Stimulated activated CD4-positive, alpha-beta T cell treated with anti-CD3 and anti-CD28 coated beads, Interleukin-1b, Interleukin-23, amount 100 ng/mL, for 4 hours (primary cell): ENCODE results near the gene C7orf57.

Experiments used
- DNase-seq, 2 donors: peaks; one replicate each; pipeline ENCODE4 v3.0.0-alpha.2; 2020; ENCODE audit warnings: low read depth in 2 of 2

Gene C7orf57

GRCh38 chr7:48085433-48085791 is 50.1 kb downstream of the C7orf57 start:
- DNase-seq, result no peak

DNA sequence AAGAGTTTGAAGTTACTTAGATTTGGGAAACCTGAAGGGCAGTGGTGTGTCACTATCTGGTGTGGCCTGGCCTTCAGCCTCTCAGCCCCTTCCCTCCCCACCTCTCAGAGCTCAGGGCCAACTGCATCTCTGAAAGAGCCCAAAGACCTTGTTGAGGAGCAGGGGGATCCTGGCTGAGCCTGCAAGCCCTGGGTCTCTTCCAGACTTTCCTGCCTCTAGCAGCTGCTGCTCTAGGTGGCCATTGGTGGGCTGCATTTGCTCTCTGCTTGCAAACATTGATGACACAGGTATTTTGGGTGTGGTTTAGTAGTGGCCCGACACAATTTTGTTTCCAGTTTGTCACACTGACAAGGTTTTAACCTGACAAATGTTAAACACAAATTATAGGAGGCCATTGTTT is 50.6 kb downstream of the C7orf57 start:
- no peak for DNase-seq

GRCh38 chr7:48087349-48087748 is 52.0 kb downstream of the C7orf57 start:
- DNase-seq, result no peak

DNA sequence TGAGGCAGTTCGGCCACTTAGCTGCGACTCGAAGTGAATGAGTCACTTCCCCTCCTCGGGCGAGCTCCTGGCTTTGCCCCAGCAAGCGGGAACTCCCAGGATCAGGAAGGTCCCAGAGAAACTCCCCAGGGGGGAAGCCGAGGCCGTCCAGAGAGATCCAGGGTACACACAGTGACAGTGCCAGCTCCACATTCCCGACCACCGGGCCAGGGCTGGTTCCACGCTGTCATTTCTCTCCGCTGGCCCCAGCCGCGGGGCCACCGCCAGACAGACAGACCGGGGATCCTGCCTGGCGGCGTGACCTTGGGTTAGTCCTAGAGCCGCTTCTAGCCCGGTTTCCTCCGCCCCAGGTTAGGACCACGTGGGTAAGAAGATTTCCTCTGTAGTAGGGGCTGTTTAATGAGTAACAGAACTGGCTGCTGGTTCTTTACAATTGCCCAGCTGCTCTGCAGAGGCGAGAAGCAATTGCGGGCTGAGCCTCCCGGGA is 53.3 kb downstream of the C7orf57 start:
- DNase-seq, result no peak

DNA sequence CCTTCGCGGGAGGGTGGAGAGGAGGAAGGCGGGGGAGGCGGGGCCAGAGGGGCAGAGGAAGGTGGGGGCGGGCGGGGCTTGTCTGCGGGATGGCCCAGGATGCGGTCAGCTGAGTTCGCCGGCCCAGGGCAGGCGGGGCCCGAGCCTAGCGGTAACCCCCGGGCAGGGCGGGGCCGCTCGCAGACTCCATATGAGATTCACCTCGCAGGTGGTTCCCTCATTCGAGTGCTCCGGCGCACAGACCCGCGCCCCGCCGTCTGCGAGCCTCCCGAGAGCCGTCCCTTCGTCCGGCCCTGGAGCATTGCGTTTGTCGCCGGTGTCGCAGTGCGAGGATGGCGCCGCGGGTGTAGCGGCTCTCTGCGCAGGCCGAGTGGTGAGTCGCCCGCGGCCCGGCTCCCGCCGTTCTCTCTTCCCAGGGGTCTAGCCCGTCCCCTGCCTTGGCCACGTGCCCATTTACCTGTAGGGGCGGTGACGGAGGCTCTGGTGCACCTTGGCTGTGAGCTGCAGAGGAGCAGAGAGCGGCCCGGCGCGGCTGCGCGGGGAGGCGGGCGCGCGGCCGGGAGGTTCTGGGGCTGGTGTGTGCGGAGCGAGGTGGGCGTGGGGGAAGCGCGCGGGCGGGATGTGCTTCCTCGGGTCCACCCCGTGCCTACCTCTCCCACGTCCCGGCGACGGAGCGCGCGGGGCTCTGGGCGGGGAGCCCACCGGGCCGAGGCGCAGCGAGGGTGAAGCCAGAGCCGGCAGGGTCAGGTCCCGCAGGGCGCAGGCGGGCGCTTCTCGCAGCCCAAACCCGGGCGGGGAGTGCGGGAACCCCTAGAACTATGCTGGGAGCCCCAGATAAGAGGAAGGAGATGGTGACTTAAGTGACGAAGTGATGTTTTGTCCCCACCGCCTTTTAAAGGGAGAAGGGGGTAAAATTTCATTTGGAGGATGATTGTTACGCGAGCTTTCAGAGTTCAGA is 54.0 kb downstream of the C7orf57 start, which contains the start of gene UPP1:
UPP1 (plus strand) TSS at position 220 of the 958 bp plus-strand sequence. CDS start 5,519 bp downstream, outside the sequence.
- peak; percentile 75 to 79 for DNase-seq

DNA sequence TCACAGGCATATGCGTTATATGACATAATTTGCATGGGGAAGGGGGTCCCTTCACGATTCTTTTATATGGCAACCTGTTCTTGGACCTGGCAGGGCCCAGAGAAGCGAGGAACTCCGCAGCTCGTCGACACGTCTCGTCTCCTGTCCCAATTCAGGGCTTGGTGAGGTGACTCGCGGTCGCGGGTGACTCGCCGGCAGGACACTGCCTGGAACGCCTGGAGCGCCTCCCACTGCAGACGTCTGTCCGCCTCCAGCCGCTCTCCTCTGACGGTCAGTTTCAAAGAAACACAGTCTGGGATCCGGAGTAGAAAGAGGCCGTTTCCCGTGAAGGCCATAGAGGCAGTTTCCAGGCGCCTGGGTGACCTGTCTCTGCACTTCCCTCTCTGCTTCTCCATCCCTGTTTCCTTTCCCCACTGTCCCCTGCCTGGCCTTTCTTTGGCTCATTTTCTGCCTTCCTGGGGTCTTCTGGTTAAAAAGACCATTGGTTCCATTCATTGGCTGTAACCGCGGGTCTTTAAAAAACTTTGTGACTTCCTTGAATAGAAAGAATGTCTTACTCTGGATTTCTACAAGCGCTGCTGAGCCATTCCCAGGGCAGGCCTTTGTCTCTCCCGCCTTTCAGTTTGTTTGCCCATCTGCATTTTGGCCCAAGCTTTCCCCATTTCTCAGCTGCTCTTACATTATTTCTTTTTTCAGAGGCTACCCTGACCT is 54.9 kb downstream of the C7orf57 start:
- DNase-seq, result no peak

DNA sequence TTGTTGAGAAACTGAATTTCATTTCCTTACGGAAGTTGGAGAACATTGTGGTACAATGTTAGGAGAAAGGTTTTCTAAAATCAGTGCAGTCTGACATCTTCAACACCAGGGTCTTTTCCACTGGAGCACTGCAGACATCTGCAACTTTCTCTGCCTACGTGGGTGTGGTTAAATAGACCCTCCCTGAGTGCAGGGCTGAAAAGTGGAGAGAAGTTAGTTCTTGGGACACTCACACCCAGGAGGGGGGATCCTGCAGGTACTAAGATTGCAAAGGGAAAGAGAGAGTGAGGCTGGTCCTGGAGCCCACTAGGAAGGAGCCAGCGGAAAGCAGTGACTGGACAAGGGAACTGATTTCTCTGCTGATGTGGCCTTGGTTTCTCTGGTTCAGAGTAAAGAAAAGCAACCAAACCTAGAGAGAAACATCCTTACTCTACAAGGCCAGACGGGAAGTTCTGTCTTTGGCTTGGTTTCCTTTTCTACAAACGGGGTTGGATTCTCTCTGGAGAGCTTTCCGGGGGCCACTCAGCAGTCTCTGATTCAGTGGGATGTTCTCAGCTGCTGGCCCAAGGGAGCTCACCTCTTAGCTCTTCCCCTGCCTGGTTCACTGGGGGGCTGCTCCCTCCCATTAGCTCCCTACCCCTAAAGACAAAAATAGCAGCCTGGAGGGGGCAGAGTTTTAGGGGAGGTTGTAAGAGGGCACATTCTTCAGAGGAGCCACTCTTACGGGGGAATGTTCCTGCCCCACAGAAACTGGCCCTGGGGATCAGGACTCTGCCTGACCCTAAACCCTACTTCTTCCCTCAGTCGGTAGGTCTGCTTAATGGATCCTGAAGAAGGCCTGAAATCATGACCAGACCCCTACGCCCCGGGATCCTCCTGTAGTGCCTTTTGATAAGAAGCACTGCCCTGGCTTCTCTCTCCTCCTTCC is 56.4 kb downstream of the C7orf57 start:
- DNase-seq, result no peak

DNA sequence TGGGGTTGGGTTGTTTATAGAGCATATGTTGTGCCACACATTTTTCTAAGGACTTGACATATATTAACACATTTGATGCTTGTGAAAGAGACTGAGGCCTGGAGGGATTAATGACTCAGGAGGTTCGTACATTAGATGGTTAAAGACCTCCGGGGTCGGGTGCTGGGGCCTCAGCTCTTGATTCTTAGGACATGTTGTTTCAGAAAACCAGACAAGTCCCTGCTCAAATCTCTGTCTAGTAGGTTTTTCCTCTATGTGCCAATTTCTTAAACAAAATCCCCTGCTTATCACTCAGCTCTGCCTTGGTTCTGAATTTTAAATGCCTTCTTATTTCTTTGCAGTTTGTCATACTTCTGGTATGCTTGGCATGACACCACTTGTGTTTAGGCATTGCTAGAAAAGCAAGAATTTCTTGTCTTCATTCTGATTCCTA is 59.5 kb downstream of the C7orf57 start:
- no peak for DNase-seq

- no peak for DNase-seq
These were observed 60.9 kb downstream of the C7orf57 start for GRCh38 chr7:48096273-48096672.

DNA sequence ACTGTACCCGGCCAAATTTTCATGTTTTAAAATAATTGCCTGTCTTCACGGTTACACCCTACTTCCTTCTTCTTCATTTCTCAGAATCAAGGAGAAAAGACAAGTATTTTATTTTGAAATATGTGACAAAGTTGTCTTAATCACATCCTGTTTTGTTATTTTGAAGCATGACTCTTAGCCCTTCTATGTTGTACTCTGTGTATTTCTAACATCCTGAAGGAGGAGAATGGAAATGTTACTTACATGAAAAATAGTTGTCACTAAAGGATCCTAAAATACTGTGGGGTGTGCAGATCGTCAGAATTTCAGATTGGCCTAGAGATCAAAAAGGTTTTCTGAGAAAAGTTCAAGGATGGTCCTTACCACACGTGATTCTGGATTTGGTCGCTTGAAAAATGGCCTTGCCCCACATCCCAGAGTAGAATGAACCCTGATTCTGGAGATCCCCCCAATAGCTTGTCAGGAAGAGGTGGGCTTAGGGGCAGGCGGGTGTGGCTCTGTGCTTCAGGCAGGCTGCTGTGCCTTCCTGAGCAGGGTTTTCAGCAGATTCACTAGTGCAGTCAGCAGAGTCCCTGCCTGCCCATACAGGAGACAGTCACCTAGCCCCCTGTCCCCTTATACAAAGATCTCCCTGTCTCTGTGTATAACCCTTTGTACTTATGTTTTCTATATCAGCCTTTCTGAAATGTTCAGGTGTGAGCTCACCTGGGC is 62.3 kb downstream of the C7orf57 start:
- DNase-seq, result no peak

GRCh38 chr7:48098846-48099245 is 63.5 kb downstream of the C7orf57 start:
- no peak for DNase-seq

- DNase-seq, result no peak
These were observed 64.4 kb downstream of the C7orf57 start for GRCh38 chr7:48099781-48100180.

DNA sequence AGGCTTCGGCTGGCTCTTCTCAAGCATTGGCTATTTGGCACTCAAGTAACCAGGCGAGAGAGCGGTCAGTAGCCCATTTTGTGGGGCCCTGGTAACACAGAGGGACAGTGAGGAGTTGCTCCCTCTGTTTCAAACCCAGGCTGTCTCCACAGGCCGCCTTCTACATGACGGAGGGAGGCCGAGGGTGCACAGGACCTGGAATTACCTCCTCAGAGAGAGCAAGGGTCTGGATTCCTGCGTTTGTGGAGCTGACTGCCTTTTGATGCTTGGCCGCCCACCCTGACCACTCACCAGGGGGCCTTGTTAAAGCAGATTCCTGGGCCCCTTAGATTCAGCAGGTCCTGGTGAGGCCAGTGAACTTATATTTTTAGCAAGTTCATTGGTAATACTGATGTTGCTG is 66.0 kb downstream of the C7orf57 start:
- DNase-seq, result no peak

DNA sequence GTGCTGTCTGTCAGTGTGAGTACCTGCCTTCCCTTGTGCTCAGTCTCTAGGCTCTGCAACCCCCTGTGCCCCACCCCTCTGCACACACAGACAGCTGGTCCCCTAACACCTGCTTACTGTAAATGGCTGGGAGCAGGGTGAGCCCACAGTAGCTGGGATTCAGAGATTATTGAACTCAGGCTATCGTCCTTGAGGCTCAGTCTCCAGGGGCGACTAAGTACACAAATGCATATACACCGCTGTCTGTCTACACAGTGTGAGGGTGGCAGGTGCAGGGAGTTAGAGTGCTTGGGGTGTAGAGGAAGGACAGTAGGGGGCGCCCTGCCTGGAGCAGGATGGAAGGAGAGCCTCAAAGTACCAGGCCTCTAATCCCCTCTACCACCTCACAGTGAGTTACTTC is 66.6 kb downstream of the C7orf57 start:
- DNase-seq, result no peak

- DNase-seq, result no peak
These were observed 67.2 kb downstream of the C7orf57 start for GRCh38 chr7:48102530-48102929.

GRCh38 chr7:48105045-48105444 is 69.7 kb downstream of the C7orf57 start:
- DNase-seq, result no peak

GRCh38 chr7:48106906-48107659 is 71.7 kb downstream of the C7orf57 start:
- no peak for DNase-seq

GRCh38 chr7:48107926-48108472 is 72.7 kb downstream of the C7orf57 start:
- no peak for DNase-seq

DNA sequence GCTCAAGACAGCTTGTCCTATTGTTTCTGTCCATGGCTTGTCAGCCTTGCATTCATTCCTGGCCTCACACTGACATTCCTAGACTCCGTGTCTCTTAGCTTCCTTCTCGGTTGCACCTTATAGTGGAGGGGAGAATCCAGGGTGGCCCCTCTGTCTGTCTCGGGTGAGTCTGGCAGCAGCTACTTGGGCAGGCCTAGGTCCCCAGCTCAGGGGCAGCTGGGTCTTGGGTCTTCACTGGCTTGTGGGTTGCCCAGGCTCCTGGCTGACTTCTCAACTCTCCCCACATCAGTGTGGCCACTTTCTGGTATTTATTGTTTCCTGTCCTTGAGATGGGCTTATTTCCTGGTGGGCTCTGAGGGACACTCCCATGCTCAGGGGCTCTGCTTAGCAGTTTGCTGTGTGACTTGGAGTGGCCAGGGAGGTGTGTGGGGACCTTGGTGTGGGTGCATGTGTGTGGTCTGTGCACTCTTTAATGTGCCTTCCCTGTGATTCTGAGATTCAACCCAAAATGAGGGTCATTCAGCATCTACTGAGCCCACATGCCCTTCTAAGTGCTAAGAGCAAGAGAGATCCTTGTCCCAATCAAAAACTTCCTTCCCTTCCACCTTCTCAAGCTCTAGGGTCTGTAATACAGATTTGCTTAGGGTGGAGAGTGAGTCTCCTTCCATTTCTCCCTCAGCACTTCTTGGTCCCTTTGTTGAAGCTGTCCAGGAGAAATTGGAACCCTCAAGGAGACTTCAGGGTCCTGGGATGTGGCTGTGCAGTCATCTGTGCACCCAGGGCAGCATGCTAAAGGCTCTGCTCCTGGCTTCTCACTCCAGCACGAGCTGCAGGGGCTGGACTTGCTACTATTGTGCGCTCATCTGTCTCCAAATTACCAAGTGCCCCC is 73.9 kb downstream of the C7orf57 start:
- DNase-seq, result no peak
